Testis (tissue), 3 donors: ENCODE data around the gene FCMR. TPM values are rescaled to one million over a fixed set of nuclear protein-coding genes. Genes with fewer than 3 reads are reported as not detected.

ENCODE experiments used
- DNase-seq: peaks from one replicate; pipeline ENCODE4 v3.0.0-alpha.2; 2019
- H3K27ac ChIP-seq, 2 donors: fragments of 200-600 bp; sonication (generic); one replicate each; pipeline ENCODE4 v1.5.1; 2019
- H3K27me3 ChIP-seq: fragments of 200-600 bp; sonication (generic); one replicate; pipeline ENCODE4 v1.5.1; 2019
- H3K36me3 ChIP-seq: fragments of 200-600 bp; sonication (generic); one replicate; pipeline ENCODE4 v1.5.1; 2017; ENCODE audit warnings: low read depth; ENCODE audit errors: missing control alignments
- H3K4me1 ChIP-seq: fragments of 200-600 bp; sonication (generic); one replicate; pipeline ENCODE4 v1.5.1; 2019
- H3K4me3 ChIP-seq, 2 donors: fragments of 200-600 bp; sonication (generic); one replicate each; pipeline ENCODE4 v1.5.1; 2017 to 2019
- H3K9me3 ChIP-seq: fragments of 200-600 bp; sonication (generic); one replicate; pipeline ENCODE4 v1.5.1; 2017
- CTCF ChIP-seq, 3 experiments: fragments of 450-650 bp in 2 of 3; fragments of 200-600 bp in 1 of 3; sonication (generic) in 1 of 3; IDR thresholded peaks; one replicate each; pipeline ENCODE4 v1.5.1; 2016 to 2019; ENCODE audit warnings: antibody characterized with exemption in 3 of 3, mild to moderate bottlenecking in 2 of 3, moderate library complexity in 1 of 3
- POLR2A ChIP-seq: fragments of 450-650 bp; IDR thresholded peaks from one replicate; pipeline ENCODE4 v1.6.1; 2017; ENCODE audit warnings: antibody characterized with exemption, mild to moderate bottlenecking, moderate library complexity
- WGBS, 2 donors: methylation state at CpG; one replicate each; pipeline ENCODE4 v1.1.5; 2018; 5-methylcytosine and 5-hydroxymethylcytosine counted together
- intact Hi-C: fragments of 100-400 bp; cut with DNase I; formaldehyde crosslinking; loops from one replicate; pipeline ENCODE4 v1.15.1; 2023; ENCODE audit warnings: low total_unique reads
- polyA plus RNA-seq: library from polyadenylated mRNA; stranded (reverse); fragments of 350-450 nt; fragmentation: Illumina TruSeq; extraction: RNeasy Lipid Tissue Mini Kit (QIAGEN cat#74804); gene quantifications from one replicate; pipeline ENCODE4 v1.2.3, GENCODE V29; 2014; ENCODE audit warnings: low read depth, low replicate concordance; ENCODE audit not compliant: insufficient read depth
- total RNA-seq, 2 donors: library from RNA; depleted of rRNA; stranded (reverse); fragments of >200 nt; gene quantifications; one replicate each; pipeline ENCODE4 v1.2.3, GENCODE V29; 2016

The FCMR gene
- total and polyA plus RNA-seq, 3 donors from 2014 or later, result 1.1 to 5.3 (median 1.3) TPM

- intact Hi-C loops, result no loop called here
- no peak for TF ChIP-seq CTCF (IDR thresholded peaks at IDR 0.05)
- no peak for TF ChIP-seq POLR2A
- Histone ChIP-seq H3K27me3 (no peaks in the 10 kb centered on the region), H3K27ac (no peak overlapping the region), H3K4me3 (no peak overlapping the region), H3K4me1 (no peaks in the 10 kb centered on the region), H3K36me3 (no peaks in the 10 kb centered on the region), H3K9me3 (no peaks in the 10 kb centered on the region)
- DNase-seq, result no peak
- WGBS, 2 donors, result 75 to 78% methylated on average over 4 of the region's 4 CpGs
Observed at GRCh38 chr1:206952171-206952570, 30.4 kb upstream of the FCMR start.

DNA sequence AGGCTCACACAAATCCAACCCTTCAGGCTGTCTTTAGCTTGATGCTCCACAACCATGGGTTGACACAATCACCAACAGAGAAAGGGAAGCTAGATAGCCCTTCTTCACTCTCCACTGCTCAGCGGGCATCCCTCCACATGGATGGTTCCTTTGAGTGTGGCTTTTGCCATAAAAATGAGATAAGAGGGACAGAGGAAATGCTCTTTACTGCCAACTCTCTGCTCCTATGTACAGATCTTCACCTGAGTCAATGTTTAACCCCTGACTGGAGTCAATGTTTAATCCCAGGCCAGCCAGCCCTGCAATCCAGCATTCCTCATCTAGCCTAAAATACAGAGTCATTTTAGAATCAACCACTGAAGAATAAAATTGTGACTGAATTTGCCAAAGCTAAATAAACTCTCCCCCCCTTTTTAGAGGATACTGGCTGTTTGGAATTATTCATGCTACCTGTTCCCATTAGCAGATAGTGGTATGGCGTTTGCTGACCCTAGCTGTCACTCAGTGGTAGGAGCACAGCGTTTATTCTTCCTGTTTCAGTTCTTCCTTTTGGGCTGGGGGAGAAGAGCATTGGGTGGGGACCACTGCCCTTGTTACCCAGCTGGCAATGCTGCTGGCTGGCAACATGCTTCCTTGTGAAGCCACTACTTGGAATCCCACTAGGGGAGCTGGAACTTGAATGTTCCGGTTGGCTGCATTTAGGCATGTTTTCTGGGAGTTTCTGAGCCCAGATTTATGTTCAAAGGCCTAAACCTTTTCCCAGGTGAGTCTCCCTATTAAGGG lies 29.8 kb upstream of the FCMR start:
- no peaks in the 10 kb centered on the region for H3K27me3 ChIP-seq
- intact Hi-C loops, result no loop called here
- no peaks in the 10 kb centered on the region for H3K36me3 ChIP-seq
- H3K4me3 ChIP-seq, result no peak overlapping the region
- no peaks in the 10 kb centered on the region for H3K9me3 ChIP-seq
- no peaks in the 10 kb centered on the region for H3K4me1 ChIP-seq
- DNase-seq, result no peak
- H3K27ac ChIP-seq, result no peak overlapping the region
- TF ChIP-seq POLR2A (no peak), CTCF (IDR thresholded peaks at IDR 0.05) (no peak)
- WGBS, 2 donors, result 86 to 92% methylated on average over 4 of the region's 4 CpGs

- intact Hi-C loops, result no loop called here
- 97% methylated on average over 5 of the region's 5 CpGs for WGBS, 2 donors
Observed at GRCh38 chr1:206949641-206950040, 27.9 kb upstream of the FCMR start.

GRCh38 chr1:206949208-206949607 lies 27.5 kb upstream of the FCMR start:
- Histone ChIP-seq H3K27me3 (no peaks in the 10 kb centered on the region), H3K27ac (no peak overlapping the region), H3K9me3 (no peaks in the 10 kb centered on the region), H3K4me3 (no peak overlapping the region), H3K4me1 (no peaks in the 10 kb centered on the region), H3K36me3 (no peaks in the 10 kb centered on the region)
- intact Hi-C loops, result no loop called here
- 75 to 98% methylated on average over 4 of the region's 4 CpGs for WGBS, 2 donors
- TF ChIP-seq POLR2A, result no peak
- no peak for TF ChIP-seq CTCF (IDR thresholded peaks at IDR 0.05)
- DNase-seq, result no peak

More at GRCh38 chr1:206949641-206950040, 27.9 kb upstream of the FCMR start:
- H3K4me1 ChIP-seq, result no peaks in the 10 kb centered on the region
- DNase-seq, result no peak
- TF ChIP-seq POLR2A (no peak), CTCF (IDR thresholded peaks at IDR 0.05) (no peak)
- no peaks in the 10 kb centered on the region for H3K27me3 ChIP-seq
- no peak overlapping the region for H3K4me3 ChIP-seq
- no peaks in the 10 kb centered on the region for H3K9me3 ChIP-seq
- H3K36me3 ChIP-seq, result no peaks in the 10 kb centered on the region
- no peak overlapping the region for H3K27ac ChIP-seq

DNA sequence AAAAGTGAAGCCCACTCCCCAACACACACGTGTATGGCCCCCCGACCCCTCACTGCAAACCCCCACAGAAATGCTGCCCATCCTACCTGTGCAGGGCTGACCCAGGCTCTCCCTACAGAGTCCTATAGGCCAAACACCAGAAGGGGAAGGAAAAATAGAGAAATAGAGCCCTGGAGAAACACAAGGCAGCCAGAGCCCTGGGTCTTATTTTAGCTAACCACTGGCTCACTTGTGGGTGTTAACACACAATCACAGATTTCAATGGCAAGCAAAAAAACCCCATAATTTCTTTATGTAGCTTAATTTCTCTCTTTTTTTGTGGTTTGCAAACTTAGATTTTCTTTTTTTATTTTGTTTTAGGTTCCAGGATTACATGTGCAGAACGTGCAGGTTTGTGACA lies 25.5 kb upstream of the FCMR start:
- no peaks in the 10 kb centered on the region for H3K9me3 ChIP-seq
- H3K4me3 ChIP-seq, result no peak overlapping the region
- WGBS, 2 donors, result 88 to 94% methylated on average over 3 of the region's 3 CpGs
- no peaks in the 10 kb centered on the region for H3K27me3 ChIP-seq
- TF ChIP-seq POLR2A (no peak), CTCF (IDR thresholded peaks at IDR 0.05) (no peak)
- no peak overlapping the region for H3K27ac ChIP-seq
- no peaks in the 10 kb centered on the region for H3K4me1 ChIP-seq
- no peaks in the 10 kb centered on the region for H3K36me3 ChIP-seq
- intact Hi-C loops, result no loop called here
- no peak for DNase-seq
